GM18499 (cell line): ENCODE results near the gene ILDR1.
"Not testable (repeated sequence)": the region's sequence is repeated elsewhere in the genome, so short reads cannot be mapped to it uniquely, and the experiment has no call there.

Source experiments
- ATAC-seq: cut with Tn5 transposase; IDR thresholded peaks from one replicate; pipeline ENCODE4 v1.9.1; 2021; ENCODE audit warnings: moderate number of reproducible peaks; ENCODE audit not compliant: insufficient read depth, unreplicated experiment

The ILDR1 gene

DNA sequence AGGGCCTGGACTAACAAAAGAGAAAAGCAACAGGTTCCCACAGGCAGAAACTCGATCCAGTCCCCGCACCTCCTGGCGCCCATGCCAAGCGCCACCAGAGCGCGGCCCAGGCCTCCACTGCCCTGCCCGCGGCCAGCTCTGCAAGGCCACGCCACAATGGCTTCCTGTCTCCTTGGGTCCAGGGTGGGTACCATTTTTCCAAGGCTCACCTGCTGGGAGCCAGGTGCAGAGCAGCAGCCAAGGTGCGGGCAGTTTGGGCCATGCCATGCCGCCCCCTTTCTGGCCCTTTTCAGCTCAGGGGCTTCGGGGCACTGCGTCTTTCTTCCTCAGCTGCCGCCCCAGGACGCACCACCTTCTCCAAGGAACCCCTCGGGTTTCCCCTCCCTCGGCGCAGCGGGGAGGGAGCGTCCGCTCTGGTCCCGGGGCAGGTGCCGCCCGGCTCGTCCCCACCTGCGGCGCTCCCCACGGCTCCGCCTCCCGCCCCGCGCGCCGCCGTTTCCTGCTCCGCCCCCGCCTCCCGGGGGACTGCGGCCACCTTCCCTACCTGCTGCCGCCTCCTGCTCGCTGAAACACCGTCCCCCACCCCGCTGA lies at the start of gene ILDR1:
ILDR1 (minus strand) TSS at position 437 of the 591 bp plus-strand sequence; CDS start at position 267, 170 bp downstream.
- ATAC-seq, result no peak

GRCh38 chr3:122067588-122068240 lies 45.7 kb upstream of the ILDR1 start:
- peak; percentile 27 for ATAC-seq

- ATAC-seq, result peak; percentile 43
Measured at GRCh38 chr3:122067214-122067550, 45.1 kb upstream of the ILDR1 start.

- ATAC-seq, result no peak
Measured at GRCh38 chr3:122066331-122067213, 44.5 kb upstream of the ILDR1 start.

DNA sequence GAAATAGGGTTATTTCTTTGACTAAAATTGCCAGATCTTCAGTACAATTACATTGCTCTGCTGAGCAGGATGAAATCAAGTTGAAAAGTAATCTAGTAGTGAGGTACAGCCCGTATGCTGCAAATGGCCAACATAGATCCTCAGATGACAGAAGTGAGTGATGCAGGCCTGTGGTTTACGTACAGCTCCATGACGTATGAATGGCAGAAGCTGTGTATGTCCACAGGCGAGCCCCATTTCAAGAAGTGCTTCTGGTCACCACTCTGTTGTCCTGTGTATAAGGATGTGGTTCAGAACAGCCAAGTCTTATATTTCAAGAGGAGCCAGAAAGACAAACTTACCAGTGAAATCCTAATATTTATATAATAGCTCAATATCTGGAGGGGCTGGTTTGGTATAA lies 42.3 kb upstream of the ILDR1 start:
- no peak for ATAC-seq

- ATAC-seq, result no peak
Measured at GRCh38 chr3:122063908-122064307, 41.9 kb upstream of the ILDR1 start.

DNA sequence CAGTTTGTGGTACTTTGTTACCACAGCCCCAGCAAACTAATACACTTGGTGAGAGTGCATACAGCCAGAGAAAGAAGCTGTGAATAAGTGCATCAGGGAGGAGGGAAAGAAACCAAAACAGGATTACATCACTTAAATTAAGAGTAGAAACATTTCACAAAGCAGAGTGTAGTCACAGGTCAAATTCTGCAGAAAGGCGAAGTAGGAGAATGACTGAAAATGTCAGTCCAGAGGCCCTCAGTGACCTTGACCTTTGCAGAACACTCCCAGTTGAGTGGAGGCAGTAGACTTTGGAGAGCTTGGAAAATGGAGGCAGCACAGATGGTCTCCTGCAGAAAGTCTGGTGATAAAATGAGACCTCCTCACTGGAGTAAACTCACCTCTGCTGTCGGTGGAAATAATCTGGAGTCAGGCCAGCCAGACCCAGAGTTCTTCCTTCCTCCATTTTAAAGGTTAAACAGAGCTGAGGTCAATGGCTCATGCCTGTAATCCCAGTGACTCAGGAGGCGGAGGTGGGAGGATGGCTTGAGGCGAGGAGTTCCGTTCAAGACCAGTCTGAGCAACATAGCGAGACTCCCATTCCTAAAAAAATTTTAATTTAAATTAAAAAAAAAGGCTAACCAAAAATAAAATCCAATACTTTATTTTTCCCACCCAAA lies 38.1 kb upstream of the ILDR1 start:
- ATAC-seq, result no peak

DNA sequence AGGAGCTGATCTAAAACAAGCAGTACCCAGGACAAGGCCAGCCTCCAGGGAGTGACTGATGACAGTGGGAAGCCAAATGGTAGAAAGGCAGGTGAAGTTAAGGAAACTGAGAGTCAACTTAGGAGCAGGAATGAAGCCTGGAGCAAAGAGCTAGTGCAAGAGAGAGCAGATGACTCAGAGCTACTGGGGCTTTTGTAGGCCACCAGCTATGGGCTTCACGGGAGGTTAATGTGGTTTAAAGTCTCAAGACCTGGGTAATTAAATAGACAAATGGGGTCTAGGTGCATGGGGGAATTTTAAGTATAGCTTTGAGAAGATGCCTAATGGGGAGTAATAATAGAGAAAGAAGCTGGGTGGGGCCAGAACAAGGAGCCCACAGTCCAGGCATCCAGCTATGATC lies 36.2 kb upstream of the ILDR1 start:
- no peak for ATAC-seq

DNA sequence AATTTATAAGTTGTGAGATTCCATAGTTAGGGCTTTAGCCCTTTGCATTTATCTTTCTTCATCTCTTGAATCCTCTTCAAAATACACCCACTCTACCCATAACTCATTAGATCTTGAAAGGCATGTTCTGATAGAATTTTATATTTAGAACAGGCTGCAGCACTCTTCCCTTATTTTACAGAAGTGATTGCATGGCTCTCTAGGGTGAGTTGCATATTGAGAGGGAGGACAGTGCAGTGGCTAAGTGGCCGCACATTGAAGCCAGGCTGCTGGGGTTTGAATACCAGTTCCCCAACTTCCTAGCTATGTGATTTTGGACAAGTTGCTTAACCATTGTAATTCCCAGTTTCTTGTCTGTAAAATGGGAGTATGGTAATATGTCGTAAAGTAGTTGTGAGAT lies 35.6 kb upstream of the ILDR1 start:
- no peak for ATAC-seq

DNA sequence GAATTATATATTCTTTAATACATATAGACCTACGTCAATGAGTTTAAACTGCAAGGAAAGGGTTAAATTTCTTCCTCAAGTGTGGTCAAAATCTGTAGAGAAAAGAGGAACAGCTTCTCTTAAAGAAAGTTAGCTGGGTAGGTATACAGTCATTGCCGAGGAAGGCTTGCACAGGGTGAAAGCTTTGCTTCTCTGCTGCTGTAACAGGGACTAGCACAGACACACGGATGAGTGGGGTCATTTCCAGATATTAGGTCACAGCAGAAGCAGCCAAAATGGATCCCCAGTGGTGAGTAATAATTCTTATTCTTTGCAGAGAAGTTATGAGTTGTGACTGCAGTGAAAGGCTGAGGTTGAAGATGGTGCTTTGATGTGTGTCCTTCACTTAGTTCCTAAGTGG lies 33.2 kb upstream of the ILDR1 start, which contains the start of gene CD86:
CD86 (plus strand) TSS at position 148 of the 400 bp plus-strand sequence; CDS start at position 276, 128 bp downstream.
- peak; percentile 91 for ATAC-seq

GRCh38 chr3:122052968-122053367 lies 30.9 kb upstream of the ILDR1 start:
- peak; percentile 39 for ATAC-seq

DNA sequence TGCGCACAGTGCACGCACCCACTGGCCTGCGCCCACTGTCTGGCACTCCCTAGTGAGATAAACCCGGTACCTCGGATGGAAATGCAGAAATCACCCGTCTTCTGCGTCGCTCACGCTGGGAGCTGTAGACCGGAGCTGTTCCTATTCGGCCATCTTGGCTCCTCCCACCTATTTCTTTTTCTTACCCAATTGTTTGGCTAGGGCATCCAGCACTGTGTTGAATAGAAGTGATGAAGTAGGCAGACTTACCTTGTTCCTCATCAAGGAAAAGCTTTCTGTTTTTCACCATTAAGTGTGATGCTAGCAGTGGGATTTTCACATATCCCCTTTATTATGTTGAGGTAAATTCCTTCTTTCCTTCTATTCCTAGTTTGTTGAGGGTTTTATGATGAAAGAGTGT lies 25.7 kb upstream of the ILDR1 start:
- not testable (repeated sequence) for ATAC-seq

DNA sequence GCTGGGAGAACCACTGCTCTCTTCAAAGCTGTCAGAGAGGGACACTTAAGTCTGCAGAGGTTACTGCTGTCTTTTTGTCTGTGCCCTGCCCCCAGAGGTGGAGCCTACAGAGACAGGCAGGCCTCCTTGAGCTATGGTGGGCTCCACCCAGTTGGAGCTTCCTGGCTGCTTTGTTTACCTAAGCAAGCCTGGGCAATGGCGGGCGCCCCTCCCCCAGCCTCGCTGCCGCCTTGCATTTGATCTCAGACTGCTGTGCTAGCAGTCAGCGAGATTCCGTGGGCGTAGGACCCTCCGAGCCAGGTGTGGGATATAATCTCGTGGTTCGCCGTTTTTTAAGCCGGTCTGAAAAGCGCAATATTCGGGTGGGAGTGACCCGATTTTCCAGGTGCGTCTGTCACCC lies 25.2 kb upstream of the ILDR1 start:
- ATAC-seq, result not testable (repeated sequence)

- no peak for ATAC-seq
Measured at GRCh38 chr3:122033023-122033422, 11.0 kb upstream of the ILDR1 start.

- no peak for ATAC-seq
Measured at GRCh38 chr3:122032531-122032930, 10.5 kb upstream of the ILDR1 start.

- ATAC-seq, result no peak
Measured at GRCh38 chr3:122031123-122031468, 9.0 kb upstream of the ILDR1 start.

DNA sequence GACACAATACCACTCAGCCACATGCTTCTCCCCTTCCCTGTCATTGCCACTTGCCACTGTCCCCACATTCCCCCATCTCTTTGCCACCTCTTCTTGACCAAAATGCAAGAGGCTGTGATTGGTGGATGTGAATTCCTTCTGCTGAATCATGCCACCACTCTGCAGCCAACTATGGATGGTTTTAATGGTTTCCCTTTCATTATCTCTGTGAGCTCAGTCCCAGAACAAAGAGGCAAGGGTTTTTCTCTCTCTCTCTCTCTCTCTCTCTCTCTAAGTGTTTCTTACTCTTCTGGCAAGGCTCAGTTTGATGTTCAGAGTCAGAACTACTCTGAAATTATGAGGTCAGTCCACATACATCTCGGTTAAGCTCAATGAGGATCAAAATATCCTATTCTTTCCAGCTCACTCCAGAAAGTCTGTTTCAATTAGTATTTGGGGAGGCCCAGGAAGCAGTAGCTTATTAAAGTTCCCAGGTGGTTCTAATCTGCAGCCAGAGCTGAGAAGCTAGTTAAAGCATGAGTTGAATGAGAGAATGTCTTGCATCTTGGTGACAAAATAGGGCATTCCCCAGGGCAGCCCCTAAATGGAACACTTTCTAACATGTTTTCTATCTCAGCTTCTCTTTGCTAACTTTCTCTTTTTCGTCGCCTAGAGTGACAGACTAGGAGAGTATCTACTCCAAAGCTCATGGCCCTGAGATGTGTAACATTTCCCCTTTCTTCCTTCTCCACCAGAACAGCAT lies 8.5 kb upstream of the ILDR1 start:
- no peak for ATAC-seq

GRCh38 chr3:122025296-122025695 lies 3.2 kb upstream of the ILDR1 start:
- ATAC-seq, result peak; percentile 78

DNA sequence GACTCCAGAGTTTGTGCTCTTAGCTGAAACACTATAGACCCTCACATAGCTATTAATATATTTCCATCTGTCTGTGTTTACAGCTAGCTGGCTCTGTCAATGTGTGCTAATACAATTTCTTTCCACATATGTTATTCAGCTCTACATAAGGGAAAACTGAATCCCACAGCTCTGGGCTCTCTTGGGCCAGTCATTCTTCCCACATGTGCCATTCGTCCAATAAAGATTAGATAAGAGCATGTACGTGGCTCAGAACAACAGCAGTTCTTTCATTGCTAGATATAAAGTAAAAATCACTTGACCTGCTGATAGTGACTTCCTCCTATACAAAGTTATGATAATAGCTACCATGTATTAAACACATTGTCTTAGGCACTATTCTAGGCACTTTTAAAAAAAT lies 2.8 kb upstream of the ILDR1 start:
- no peak for ATAC-seq

GRCh38 chr3:122023335-122023910 lies 1.4 kb upstream of the ILDR1 start:
- no peak for ATAC-seq
